Activated naive CD4-positive, alpha-beta T cell treated with anti-CD3 and anti-CD28 coated beads for 36 hours (primary cell): ENCODE measurements around the gene CLIC4. TPM values are rescaled to one million over a fixed set of nuclear protein-coding genes. Genes with fewer than 3 reads are reported as not detected.
"Not testable (repeated sequence)": the region's sequence is repeated elsewhere in the genome, so short reads cannot be mapped to it uniquely, and the experiment has no call there.

Source experiments
- CTCF ChIA-PET: fragments of 350-600 bp; sonication (Branson Sonifier 250); formaldehyde crosslinking; loops from one replicate; lab custom pipeline; 2021; ENCODE audit warnings: antibody characterized with exemption; lab: Charles Lee
- DNase-seq: peaks from one replicate; pipeline ENCODE4 v3.0.0-alpha.2; 2020
- H3K27ac Mint-ChIP-seq: one replicate; pipeline ENCODE4 v1.8.0; 2021; ENCODE audit warnings: mild to moderate bottlenecking, mixed read lengths
- H3K27me3 Mint-ChIP-seq: one replicate; pipeline ENCODE4 v1.8.0; 2021; ENCODE audit warnings: low read depth, mixed read lengths
- H3K36me3 Mint-ChIP-seq: one replicate; pipeline ENCODE4 v1.8.0; 2021; ENCODE audit warnings: low read depth, mixed read lengths
- H3K4me1 Mint-ChIP-seq: one replicate; pipeline ENCODE4 v1.8.0; 2021; ENCODE audit warnings: low read depth, mixed read lengths
- H3K4me3 Mint-ChIP-seq: one replicate; pipeline ENCODE4 v1.8.0; 2021; ENCODE audit warnings: mild to moderate bottlenecking, moderate library complexity, mixed read lengths
- H3K9me3 Mint-ChIP-seq: one replicate; pipeline ENCODE4 v1.8.0; 2021; ENCODE audit warnings: mixed read lengths
- intact Hi-C: fragments of 100-400 bp; cut with micrococcal nuclease; formaldehyde crosslinking; loops from one replicate; pipeline ENCODE4 v1.15.1; 2023
- total RNA-seq, 2 experiments: library from RNA; stranded (reverse); gene quantifications; one replicate each; pipeline ENCODE4 v1.2.3, GENCODE V29; 2021

CLIC4 gene
- total RNA-seq = 10 to 100 TPM; 38.0 to 44.3 TPM

- DNase-seq = peak; percentile 100
- intact Hi-C loops = loop anchor here (1.0 to 10.0 kb wide), 13 partner anchors 18 to 786 kb away; partner anchors contain the start of genes IFNLR1, NIPAL3, PNRC2 and SRRM1
- Mint-ChIP-seq H3K36me3 (peaks cover 3% of the 10 kb centered on the region), H3K27me3 (no peaks in the 10 kb centered on the region), H3K4me1 (peaks cover 52% of the 10 kb centered on the region), H3K9me3 (no peaks in the 10 kb centered on the region), H3K4me3 (peak within 1 kb of the TSS; percentile 88), H3K27ac (peak within 1 kb of the TSS; percentile 77)
- CTCF ChIA-PET = interaction anchor here (0.6 to 1.5 kb wide), 5 partner anchors 10 to 85 kb away, joined by 3 to 7 read pairs (median 3); no protein-coding TSS in a partner anchor
Measured at GRCh38 chr1:24744911-24745710, at the start of gene CLIC4. CLIC4 (plus strand) TSS chr1:24745447; CDS start chr1:24745554, 107 bp downstream.

DNA sequence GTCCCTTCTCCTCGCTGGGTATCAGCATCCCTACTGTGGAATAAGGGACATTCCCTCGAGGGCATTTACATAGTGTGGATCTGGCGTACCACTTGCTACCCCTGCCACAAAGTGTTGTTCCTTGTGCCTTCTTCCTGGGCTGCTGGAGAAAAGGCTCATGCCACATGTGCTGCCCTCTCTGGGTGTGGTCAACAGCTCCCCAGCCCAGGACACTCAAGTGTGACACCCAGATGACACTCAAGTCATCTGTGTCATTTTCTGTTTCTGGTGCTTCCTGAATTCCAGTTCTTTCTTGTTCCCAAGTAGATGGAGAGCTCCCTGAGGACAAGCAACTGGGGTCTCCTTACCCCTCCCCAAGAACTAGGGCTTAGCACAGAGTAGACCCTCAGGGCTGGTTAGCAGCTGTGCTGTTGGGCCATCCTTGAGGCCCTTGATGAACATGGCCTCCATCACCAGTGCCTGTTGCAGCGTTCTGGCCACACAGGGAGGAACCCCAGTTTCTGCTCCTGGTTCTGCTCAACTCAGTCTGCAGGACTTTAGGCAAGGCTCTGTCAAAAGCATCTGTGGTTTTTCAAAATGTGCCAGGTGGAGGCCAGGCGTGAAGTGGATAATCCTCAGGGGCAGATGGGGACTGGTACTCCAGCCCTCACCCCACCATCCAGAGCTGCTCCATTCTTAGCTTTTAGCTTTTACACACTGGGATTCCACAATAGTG is 49.0 kb upstream of the CLIC4 start:
- intact Hi-C loops = no loop called here
- no peak for DNase-seq
- H3K36me3 Mint-ChIP-seq = no peaks in the 10 kb centered on the region
- H3K27ac Mint-ChIP-seq = no peak overlapping the region
- no peaks in the 10 kb centered on the region for H3K4me1 Mint-ChIP-seq
- no peak overlapping the region for H3K4me3 Mint-ChIP-seq
- no peaks in the 10 kb centered on the region for H3K9me3 Mint-ChIP-seq
- no peaks in the 10 kb centered on the region for H3K27me3 Mint-ChIP-seq
- CTCF ChIA-PET = interaction anchor here (3.3 kb wide), 1 partner anchor 134 kb away, joined by 8 read pairs; no protein-coding TSS in a partner anchor

GRCh38 chr1:24696756-24697330 is 48.4 kb upstream of the CLIC4 start:
- no peak for DNase-seq
- CTCF ChIA-PET = interaction anchor here (0.6 to 3.3 kb wide), 4 partner anchors 9 to 426 kb away, joined by 3 to 10 read pairs (median 6); no protein-coding TSS in a partner anchor
- Mint-ChIP-seq H3K9me3 (no peaks in the 10 kb centered on the region), H3K4me1 (no peaks in the 10 kb centered on the region), H3K27me3 (no peaks in the 10 kb centered on the region), H3K4me3 (no peak overlapping the region), H3K36me3 (no peaks in the 10 kb centered on the region), H3K27ac (no peak overlapping the region)
- intact Hi-C loops = no loop called here

DNA sequence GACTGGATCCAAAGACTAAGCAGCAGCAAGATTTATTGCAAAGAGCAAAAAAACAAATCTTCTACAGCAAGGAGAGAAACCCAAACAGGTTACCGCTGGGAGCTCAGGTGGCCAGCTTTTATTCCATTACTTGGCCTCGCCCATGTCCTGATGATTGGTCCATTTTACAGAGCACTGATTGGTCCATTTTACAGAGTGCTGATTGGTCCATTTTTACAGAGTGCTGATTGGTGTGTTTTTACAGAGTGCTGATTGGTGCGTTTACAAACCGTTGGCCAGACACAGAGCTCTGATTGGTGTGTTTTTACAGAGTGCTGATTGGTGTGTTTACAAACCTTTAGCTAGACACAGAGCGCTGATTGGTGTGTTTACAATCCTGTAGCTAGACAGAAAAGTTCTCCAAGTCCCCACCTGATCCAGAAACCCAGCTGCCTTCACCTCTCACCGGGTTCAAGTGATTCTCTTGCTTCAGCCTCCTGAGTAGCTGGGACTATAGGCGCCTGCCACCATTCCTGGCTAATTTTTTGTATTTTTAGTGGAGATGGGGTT is 47.7 kb upstream of the CLIC4 start:
- CTCF ChIA-PET = interaction anchor here (0.6 to 3.3 kb wide), 5 partner anchors 9 to 425 kb away, joined by 3 to 10 read pairs (median 4); no protein-coding TSS in a partner anchor
- DNase-seq, H3K4me3 Mint-ChIP-seq, H3K27ac Mint-ChIP-seq, H3K27me3 Mint-ChIP-seq, H3K9me3 Mint-ChIP-seq, intact Hi-C loops, H3K36me3 Mint-ChIP-seq, H3K4me1 Mint-ChIP-seq: not testable (repeated sequence)

- CTCF ChIA-PET = interaction anchor here (0.6 to 3.3 kb wide), 4 partner anchors 10 to 153 kb away, joined by 3 to 10 read pairs (median 6); no protein-coding TSS in a partner anchor
- H3K36me3 Mint-ChIP-seq, H3K4me3 Mint-ChIP-seq, H3K27ac Mint-ChIP-seq, H3K4me1 Mint-ChIP-seq, H3K9me3 Mint-ChIP-seq, H3K27me3 Mint-ChIP-seq, DNase-seq, intact Hi-C loops: not testable (repeated sequence)
Measured at GRCh38 chr1:24698326-24698725, 46.9 kb upstream of the CLIC4 start.

DNA sequence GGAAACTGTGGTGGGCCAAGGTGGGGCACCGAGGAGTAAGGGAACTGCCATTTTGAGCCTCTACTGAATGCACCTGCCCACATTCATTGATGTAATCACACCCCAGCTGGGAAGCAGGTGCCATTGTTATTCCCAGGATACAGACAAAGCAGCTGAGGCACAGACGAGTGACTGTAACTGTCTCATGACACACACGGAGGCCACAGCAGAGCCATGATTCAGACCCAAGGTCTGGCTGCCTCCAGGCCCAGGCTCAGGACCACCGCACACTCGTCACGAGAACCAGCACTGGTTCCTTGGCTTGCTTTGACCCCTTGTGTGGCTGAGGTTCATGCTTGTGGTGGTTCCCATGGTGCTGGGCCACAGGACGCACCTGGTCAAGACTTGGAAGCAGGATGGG is 45.6 kb upstream of the CLIC4 start:
- CTCF ChIA-PET = interaction anchor here (3.3 kb wide), 1 partner anchor 131 kb away, joined by 8 read pairs; no protein-coding TSS in a partner anchor
- no peaks in the 10 kb centered on the region for H3K27me3 Mint-ChIP-seq
- DNase-seq = no peak
- H3K4me3 Mint-ChIP-seq = no peak overlapping the region
- no peaks in the 10 kb centered on the region for H3K4me1 Mint-ChIP-seq
- no peaks in the 10 kb centered on the region for H3K9me3 Mint-ChIP-seq
- H3K36me3 Mint-ChIP-seq = no peaks in the 10 kb centered on the region
- H3K27ac Mint-ChIP-seq = no peak overlapping the region
- intact Hi-C loops = no loop called here

GRCh38 chr1:24702511-24703293 is 42.5 kb upstream of the CLIC4 start:
- no peak overlapping the region for H3K4me3 Mint-ChIP-seq
- H3K9me3 Mint-ChIP-seq = no peaks in the 10 kb centered on the region
- intact Hi-C loops = no loop called here
- peaks cover 6% of the 10 kb centered on the region for H3K4me1 Mint-ChIP-seq
- H3K27me3 Mint-ChIP-seq = no peaks in the 10 kb centered on the region
- no peak for DNase-seq
- CTCF ChIA-PET = no interaction called here
- H3K27ac Mint-ChIP-seq = no peak overlapping the region
- no peaks in the 10 kb centered on the region for H3K36me3 Mint-ChIP-seq

GRCh38 chr1:24704411-24705259 is 40.6 kb upstream of the CLIC4 start:
- intact Hi-C loops = no loop called here
- CTCF ChIA-PET = interaction anchor here (0.6 kb wide), 1 partner anchor 117 kb away, joined by 4 read pairs; no protein-coding TSS in a partner anchor
- DNase-seq = no peak
- no peaks in the 10 kb centered on the region for H3K9me3 Mint-ChIP-seq
- H3K27me3 Mint-ChIP-seq = no peaks in the 10 kb centered on the region
- H3K36me3 Mint-ChIP-seq = no peaks in the 10 kb centered on the region
- peaks cover 6% of the 10 kb centered on the region for H3K4me1 Mint-ChIP-seq
- no peak overlapping the region for H3K27ac Mint-ChIP-seq
- no peak overlapping the region for H3K4me3 Mint-ChIP-seq

- Mint-ChIP-seq H3K27me3 (no peaks in the 10 kb centered on the region), H3K9me3 (no peaks in the 10 kb centered on the region), H3K27ac (no peak overlapping the region), H3K4me3 (no peak overlapping the region), H3K36me3 (no peaks in the 10 kb centered on the region), H3K4me1 (peaks cover 10% of the 10 kb centered on the region)
- CTCF ChIA-PET = interaction anchor here (1.2 kb wide), 1 partner anchor 125 kb away, joined by 4 read pairs; no protein-coding TSS in a partner anchor
- intact Hi-C loops = no loop called here
- DNase-seq = peak; percentile 48
Measured at GRCh38 chr1:24705260-24706073, 39.8 kb upstream of the CLIC4 start.

GRCh38 chr1:24706074-24706389 is 39.2 kb upstream of the CLIC4 start:
- H3K36me3 Mint-ChIP-seq, H3K27ac Mint-ChIP-seq, intact Hi-C loops, H3K4me1 Mint-ChIP-seq, H3K9me3 Mint-ChIP-seq, H3K4me3 Mint-ChIP-seq, H3K27me3 Mint-ChIP-seq, DNase-seq: not testable (repeated sequence)
- CTCF ChIA-PET = interaction anchor here (1.1 to 1.2 kb wide), 2 partner anchors 125 to 129 kb away, joined by 4 read pairs; no protein-coding TSS in a partner anchor
